HCT116 (cell line): ENCODE data around the gene MEN1. TPM values are rescaled to one million over a fixed set of nuclear protein-coding genes. Genes with fewer than 3 reads are reported as not detected.

Experiments
- ATAC-seq: fragments of 200-7000 bp; cut with Tn5 transposase; 2 replicates; pipeline ENCODE4 v1.9.1; 2020; ENCODE audit warnings: mild to moderate bottlenecking, moderate library complexity
- BruUV-seq: library from RNA; stranded (reverse); fragments of 400-500 nt; replicated peaks from 2 replicates; lab custom pipeline; 2021; lab: Mats Ljungman, UMichigan
- CTCF ChIA-PET: fragments of 300-600 bp; sonication (Branson Sonifier 250); formaldehyde crosslinking; loops from one replicate; lab custom pipeline; 2021; ENCODE audit warnings: antibody characterized with exemption; lab: Charles Lee
- POLR2A ChIA-PET: fragments of 300-600, 350-600 bp; sonication (Branson Sonifier 250); formaldehyde crosslinking; loops from one replicate; lab custom pipeline; 2021; ENCODE audit warnings: antibody characterized with exemption; lab: Charles Lee
- RAD21 ChIA-PET, 2 experiments: fragments of 300-600 bp; sonication (Branson Sonifier 250); formaldehyde crosslinking; loops; one replicate each; lab custom pipeline; 2023; ENCODE audit warnings: low total read pairs in 2 of 2; ENCODE audit not compliant: uncharacterized antibody in 2 of 2, unreplicated experiment in 2 of 2, low non-redundant PET in 1 of 2; lab: Charles Lee
- DNase-seq: peaks from one replicate; pipeline ENCODE4 v3.0.0-alpha.2; 2010; ENCODE audit warnings: low read depth, low spot score
- H2AFZ ChIP-seq: fragments of 200-600 bp; shearing (Covaris generic), sonication (generic); 2 replicates; pipeline ENCODE4 v1.6.1; 2017; ENCODE audit warnings: low read depth, mixed run types, mixed read lengths, antibody characterized with exemption, low read length; ENCODE audit not compliant: poor library complexity, severe bottlenecking
- H3K27ac ChIP-seq: 2 replicates; pipeline ENCODE4 v1.5.1; 2012; ENCODE audit warnings: low read depth, low read length
- H3K27me3 ChIP-seq: fragments of 200-600 bp; sonication (generic); 2 replicates; pipeline ENCODE4 v1.6.1; 2016; ENCODE audit warnings: mixed run types, low read length, mixed read lengths; ENCODE audit not compliant: insufficient read depth
- H3K36me3 ChIP-seq, 2 experiments: fragments of 200-500 bp in 1 of 2; fragments of 200-600 bp in 1 of 2; sonication (Bioruptor generic) in 1 of 2; sonication (generic) in 1 of 2; 2 replicates each; pipeline versions ENCODE4 v1.5.1 to v1.6.1; 2014 to 2016; ENCODE audit warnings: low read length in 2 of 2, inconsistent platforms in 1 of 2, mixed read lengths in 1 of 2, mixed run types in 1 of 2; ENCODE audit not compliant: insufficient read depth in 2 of 2, control insufficient read depth in 1 of 2
- H3K4me1 ChIP-seq, 2 experiments: fragments of 200-600 bp in 1 of 2; sonication (generic) in 1 of 2; 2 replicates each; pipeline versions ENCODE4 v1.5.1 to v1.6.1; 2012 to 2017; ENCODE audit warnings: low read length in 2 of 2, inconsistent platforms in 1 of 2, mild to moderate bottlenecking in 1 of 2, mixed read lengths in 1 of 2, mixed run types in 1 of 2, moderate library complexity in 1 of 2; ENCODE audit not compliant: insufficient read depth in 2 of 2, control insufficient read depth in 1 of 2
- H3K4me2 ChIP-seq: fragments of 200-600 bp; sonication (generic); 2 replicates; pipeline ENCODE4 v1.6.1; 2017; ENCODE audit warnings: mixed run types, low read length, mixed read lengths
- H3K4me3 ChIP-seq, 2 experiments: fragments of 200-600 bp in 1 of 2; sonication (generic) in 1 of 2; replicated peaks in 1 of 2; 2 replicates each; pipeline ENCODE4 v1.5.1; 2011 to 2016; ENCODE audit warnings: low read length in 2 of 2, control low read depth in 1 of 2, low read depth in 1 of 2, mild to moderate bottlenecking in 1 of 2, mixed read lengths in 1 of 2, mixed run types in 1 of 2
- H3K79me2 ChIP-seq: fragments of 200-600 bp; sonication (generic); 2 replicates; pipeline ENCODE4 v1.6.1; 2017; ENCODE audit warnings: mild to moderate bottlenecking, mixed run types, low read length, moderate library complexity, mixed read lengths; ENCODE audit not compliant: insufficient read depth
- H3K9ac ChIP-seq: fragments of 200-600 bp; sonication (generic); 2 replicates; pipeline ENCODE4 v1.6.1; 2016; ENCODE audit warnings: low read length, mixed read lengths
- H3K9me2 ChIP-seq: fragments of 200-600 bp; sonication (generic), shearing (Covaris generic); 2 replicates; pipeline ENCODE4 v1.6.1; 2017; ENCODE audit warnings: mixed run types, mild to moderate bottlenecking, moderate library complexity; ENCODE audit not compliant: insufficient read depth
- H3K9me3 ChIP-seq, 2 experiments: fragments of 200-500 bp in 1 of 2; fragments of 200-600 bp in 1 of 2; sonication (Bioruptor generic) in 1 of 2; sonication (generic) in 1 of 2; 2 replicates each; pipeline ENCODE4 v1.6.1; 2014 to 2017; ENCODE audit warnings: low read length in 2 of 2, mixed read lengths in 2 of 2, inconsistent platforms in 1 of 2, low read depth in 1 of 2, mild to moderate bottlenecking in 1 of 2, mixed run types in 1 of 2, moderate library complexity in 1 of 2; ENCODE audit not compliant: control insufficient read depth in 1 of 2, insufficient read depth in 1 of 2
- H4K20me1 ChIP-seq: fragments of 200-600 bp; sonication (generic), shearing (Covaris generic); 2 replicates; pipeline ENCODE4 v1.6.1; 2017; ENCODE audit warnings: mixed run types, mild to moderate bottlenecking, moderate library complexity; ENCODE audit not compliant: insufficient read depth
- CEBPB ChIP-seq: IDR thresholded peaks from 2 replicates; pipeline ENCODE4 v1.6.1; 2012; ENCODE audit warnings: low read depth
- ELF1 ChIP-seq: IDR thresholded peaks from 2 replicates; pipeline ENCODE4 v1.6.1; 2012; ENCODE audit warnings: low read depth, borderline replicate concordance
- EZH2 ChIP-seq: fragments of 200-600 bp; sonication (generic); IDR thresholded peaks from 2 replicates; pipeline ENCODE4 v1.6.1; 2017; ENCODE audit warnings: antibody characterized with exemption, mixed run types
- EZH2phosphoT487 ChIP-seq: fragments of 200-600 bp; IDR thresholded peaks from 2 replicates; pipeline ENCODE4 v1.6.1; 2018; ENCODE audit warnings: antibody characterized with exemption, borderline replicate concordance
- FOSL1 ChIP-seq: IDR thresholded peaks from 2 replicates; pipeline ENCODE4 v1.6.1; 2012; ENCODE audit warnings: low read depth
- JUND ChIP-seq: IDR thresholded peaks from 2 replicates; pipeline ENCODE4 v1.6.1; 2012
- POLR2AphosphoS5 ChIP-seq: IDR thresholded peaks from 2 replicates; pipeline ENCODE4 v1.6.1; 2011; ENCODE audit warnings: mild to moderate bottlenecking, low read depth, low read length, moderate library complexity
- RAD21 ChIP-seq: IDR thresholded peaks from 2 replicates; pipeline ENCODE4 v1.6.1; 2012; ENCODE audit warnings: low read depth, mild to moderate bottlenecking
- REST ChIP-seq: IDR thresholded peaks from 2 replicates; pipeline ENCODE4 v1.6.1; 2012; ENCODE audit warnings: low read depth
- SIN3A ChIP-seq: IDR thresholded peaks from 2 replicates; pipeline ENCODE4 v1.6.1; 2012; ENCODE audit warnings: low read depth
- SP1 ChIP-seq: IDR thresholded peaks from 2 replicates; pipeline ENCODE4 v1.6.1; 2012; ENCODE audit warnings: low read depth
- ZBTB33 ChIP-seq: IDR thresholded peaks from 2 replicates; pipeline ENCODE4 v1.6.1; 2011; ENCODE audit warnings: mild to moderate bottlenecking, low read length, moderate library complexity; ENCODE audit not compliant: insufficient replicate concordance; ENCODE audit errors: extremely low read depth
- ZNF274 ChIP-seq: fragments of 200-500 bp; sonication (Bioruptor generic); IDR thresholded peaks from 2 replicates; pipeline ENCODE4 v1.6.1; 2014; ENCODE audit warnings: mild to moderate bottlenecking, low read depth, low read length, inconsistent platforms
- intact Hi-C: fragments of 100-400 bp; cut with micrococcal nuclease; formaldehyde crosslinking; loops from 2 replicates; pipeline ENCODE4 v1.10.0; 2022
- total RNA-seq: library from RNA; stranded (reverse); gene quantifications from one replicate; pipeline ENCODE4 v1.2.1, GENCODE V29; 2021; ENCODE audit not compliant: unreplicated experiment

MEN1 gene
- total RNA-seq, 1 experiment from 2014 or later, result 62.1 TPM

GRCh38 chr11:64810271-64810890 is at the start of gene MEN1 (continued):
- TF ChIP-seq REST, result no peak

GRCh38 chr11:64859542-64860414 is 49.4 kb upstream of the MEN1 start:
- ChIA-PET RAD21 (no interaction called here), CTCF (interaction anchor here (1.2 to 1.5 kb wide), 2 partner anchors 12 to 18 kb away, joined by 3 to 5 read pairs; partner anchors contain the start of gene EHD1), POLR2A (interaction anchor here (1.1 kb wide), 1 partner anchor 8 kb away, joined by 4 read pairs; no protein-coding TSS in a partner anchor)
- no TSS peak for BruUV-seq
- Histone ChIP-seq H3K9ac (no peak overlapping the region), H3K9me2 (no peaks in the 10 kb centered on the region), H3K4me2 (no peak overlapping the region), H4K20me1 (no peaks in the 10 kb centered on the region), H3K79me2 (peaks cover 65% of the 10 kb centered on the region), H3K9me3 (no peaks in the 10 kb centered on the region), H3K4me1 (peaks cover 33 to 79% of the 10 kb centered on the region in 2 experiments), H3K4me3 (no peak overlapping the region), H3K27me3 (no peaks in the 10 kb centered on the region), H3K36me3 (peaks cover 3 to 14% of the 10 kb centered on the region in 2 experiments; a peak in 1 of 4 replicates), H2AFZ (no peak overlapping the region), H3K27ac (no peak overlapping the region)
- intact Hi-C loops, result no loop called here
- ATAC-seq, result no peak
- no peak for DNase-seq
- TF ChIP-seq ZNF274, result no peak
- TF ChIP-seq CEBPB, result no peak
- no peak for TF ChIP-seq JUND
- no peak for TF ChIP-seq FOSL1
- no peak for TF ChIP-seq POLR2AphosphoS5
- TF ChIP-seq EZH2, result no peak
- no peak for TF ChIP-seq EZH2phosphoT487
- TF ChIP-seq SP1, result no peak
- TF ChIP-seq REST, result no peak
- TF ChIP-seq ZBTB33, result no peak
- TF ChIP-seq ELF1, result no peak
- TF ChIP-seq SIN3A, result no peak
- TF ChIP-seq RAD21, result no peak
